Measurements from ENCODE around the gene GPX2.

GPX2 gene

DNA sequence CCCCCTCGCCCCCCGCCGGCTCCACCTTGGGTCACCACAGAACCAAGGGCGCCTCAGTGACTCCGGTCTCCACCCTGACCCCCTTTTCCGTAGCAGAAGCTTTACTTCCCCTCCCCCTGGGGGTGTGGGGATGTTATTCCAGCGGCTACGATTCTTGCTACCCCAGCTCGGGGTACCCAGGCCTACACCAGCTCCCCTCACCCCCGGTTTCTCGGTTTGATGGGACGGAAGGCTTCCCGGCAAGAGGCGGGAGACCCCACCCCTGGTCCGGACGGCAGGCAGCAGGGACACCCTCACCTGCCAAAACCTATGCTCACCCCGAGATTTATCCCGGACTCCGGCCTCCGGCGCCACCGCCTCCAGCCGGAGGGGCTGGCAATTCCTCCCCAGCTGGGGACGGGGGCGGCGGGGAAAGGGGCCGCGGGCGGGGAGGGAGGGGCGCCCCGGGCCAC is 29.0 kb upstream of the GPX2 start:
- Histone ChIP-seq H3K36me3 (ENCODE audit: control insufficient read depth, insufficient read depth, low read length) (no peaks in the 10 kb centered on the region), H3K27me3 (ENCODE audit: control insufficient read depth, insufficient read depth, low read length) (peaks cover 9% of the 10 kb centered on the region), H3K9me3 (ENCODE audit: control insufficient read depth, low read length) (no peaks in the 10 kb centered on the region), H3K4me1 (ENCODE audit: control insufficient read depth, insufficient read depth, low read length) (peaks cover 29% of the 10 kb centered on the region), H3K4me3 (ENCODE audit: low read length) (peak overlapping the region; percentile 46), H3K9ac (ENCODE audit: low read length) (peak overlapping the region; percentile 72)

DNA sequence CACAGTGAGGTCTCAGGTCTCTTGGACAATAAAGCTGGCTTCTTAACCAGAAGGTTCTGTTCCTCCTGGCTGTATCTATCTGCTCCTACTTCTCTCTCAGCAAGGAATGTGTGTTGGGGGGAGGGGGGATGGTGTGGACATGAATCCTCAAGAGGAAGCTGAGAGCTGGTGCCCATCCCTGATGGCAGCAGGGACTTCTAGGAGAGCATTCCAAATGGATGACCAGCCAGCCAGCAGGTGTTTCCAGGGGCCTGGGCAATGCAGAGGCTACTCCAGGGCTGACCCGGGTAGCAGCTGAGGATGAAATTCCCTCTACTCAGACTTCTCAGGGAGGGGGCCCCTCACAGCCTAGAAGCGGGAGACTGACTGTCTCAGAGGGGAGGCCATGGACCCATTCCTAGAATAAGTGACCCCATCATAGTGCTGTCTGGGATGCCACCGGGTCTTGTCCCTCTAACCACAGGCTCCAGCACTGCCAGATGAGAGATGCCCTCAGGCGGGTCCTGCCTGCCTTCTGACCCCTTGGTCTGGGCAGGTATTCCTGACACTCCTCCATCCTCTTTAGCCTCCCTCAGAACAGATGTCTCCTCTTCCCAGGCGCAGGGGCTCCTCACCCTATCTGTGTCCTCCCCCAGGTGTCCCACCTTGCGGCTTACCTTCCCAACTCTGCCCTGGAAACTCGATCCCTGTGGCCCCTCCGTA is 28.4 kb upstream of the GPX2 start:
- Histone ChIP-seq H3K9me3 (ENCODE audit: control insufficient read depth, low read length) (no peaks in the 10 kb centered on the region), H3K27me3 (ENCODE audit: control insufficient read depth, insufficient read depth, low read length) (peaks cover 9% of the 10 kb centered on the region), H3K9ac (ENCODE audit: low read length) (peak overlapping the region; percentile 72), H3K4me1 (ENCODE audit: control insufficient read depth, insufficient read depth, low read length) (peaks cover 29% of the 10 kb centered on the region), H3K36me3 (ENCODE audit: control insufficient read depth, insufficient read depth, low read length) (no peaks in the 10 kb centered on the region), H3K4me3 (ENCODE audit: low read length) (peak overlapping the region; percentile 46)

DNA sequence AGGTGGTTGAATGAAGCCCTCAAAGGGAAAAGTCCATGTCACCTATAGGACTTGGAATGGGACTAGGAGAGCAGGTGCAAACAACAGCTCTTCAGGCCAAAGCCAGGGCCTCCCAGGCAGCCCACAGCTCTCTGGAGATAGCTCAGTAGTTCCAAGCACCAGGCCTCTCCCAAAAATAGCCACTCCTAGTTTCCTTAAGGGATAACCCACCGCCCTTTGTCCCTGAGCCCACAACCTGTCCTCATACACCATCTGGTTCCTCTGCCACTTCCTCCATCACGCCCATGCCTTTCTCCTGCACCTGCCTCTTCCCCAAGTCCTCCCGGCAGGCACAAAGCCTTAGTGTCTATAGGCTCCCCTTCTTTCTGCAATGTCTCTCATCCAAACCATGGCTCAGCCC is 27.5 kb upstream of the GPX2 start:
- Histone ChIP-seq H3K9me3 (ENCODE audit: control insufficient read depth, low read length) (no peaks in the 10 kb centered on the region), H3K36me3 (ENCODE audit: control insufficient read depth, insufficient read depth, low read length) (no peaks in the 10 kb centered on the region), H3K9ac (ENCODE audit: low read length) (no peak overlapping the region), H3K4me1 (ENCODE audit: control insufficient read depth, insufficient read depth, low read length) (peaks cover 29% of the 10 kb centered on the region), H3K4me3 (ENCODE audit: low read length) (no peak overlapping the region), H3K27me3 (ENCODE audit: control insufficient read depth, insufficient read depth, low read length) (peaks cover 9% of the 10 kb centered on the region)

DNA sequence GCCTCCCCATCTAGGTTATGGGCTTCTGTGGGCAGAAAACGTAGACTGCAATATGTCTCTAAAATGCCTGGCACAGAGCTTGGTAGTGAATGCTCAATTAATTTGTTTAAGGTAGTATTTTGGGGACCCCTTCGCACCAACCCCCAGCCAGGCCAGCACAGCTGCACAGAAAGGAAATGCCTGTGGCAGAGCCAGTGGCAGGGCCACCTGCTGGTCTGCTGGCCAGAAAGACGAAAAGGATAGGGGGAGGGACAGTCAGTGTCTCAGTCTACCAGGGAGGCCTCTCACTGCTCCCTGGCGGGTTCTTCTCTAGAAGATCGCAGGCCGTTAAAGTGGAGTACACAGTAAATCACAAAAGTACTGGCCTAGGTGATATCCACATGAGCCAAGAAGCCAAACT is 26.1 kb upstream of the GPX2 start:
- Histone ChIP-seq H3K4me3 (ENCODE audit: low read length) (no peak overlapping the region), H3K4me1 (ENCODE audit: control insufficient read depth, insufficient read depth, low read length) (peaks cover 29% of the 10 kb centered on the region), H3K9me3 (ENCODE audit: control insufficient read depth, low read length) (no peaks in the 10 kb centered on the region), H3K27me3 (ENCODE audit: control insufficient read depth, insufficient read depth, low read length) (peaks cover 9% of the 10 kb centered on the region), H3K36me3 (ENCODE audit: control insufficient read depth, insufficient read depth, low read length) (no peaks in the 10 kb centered on the region), H3K9ac (ENCODE audit: low read length) (no peak overlapping the region)

DNA sequence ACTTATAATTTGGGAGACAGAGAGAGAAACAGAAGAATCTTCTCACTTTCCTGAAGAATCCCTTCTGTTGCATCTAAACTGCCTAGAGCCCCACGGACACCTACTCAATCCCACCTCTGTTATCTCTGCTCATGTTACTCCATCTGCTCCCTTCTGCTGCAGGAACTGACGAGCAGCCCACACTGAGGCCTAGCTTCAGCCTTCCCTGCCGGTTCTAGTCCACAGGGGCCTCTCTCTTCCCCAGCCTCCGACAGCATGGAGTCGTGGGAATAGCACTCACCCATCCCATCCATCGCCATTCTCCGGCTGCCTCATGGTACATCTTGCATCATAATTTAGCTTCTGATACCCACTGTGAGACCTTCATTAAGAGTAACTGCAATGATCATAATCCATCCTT is 25.6 kb upstream of the GPX2 start:
- Histone ChIP-seq H3K27me3 (ENCODE audit: control insufficient read depth, insufficient read depth, low read length) (peaks cover 9% of the 10 kb centered on the region), H3K4me1 (ENCODE audit: control insufficient read depth, insufficient read depth, low read length) (peaks cover 29% of the 10 kb centered on the region), H3K4me3 (ENCODE audit: low read length) (no peak overlapping the region), H3K9ac (ENCODE audit: low read length) (no peak overlapping the region), H3K9me3 (ENCODE audit: control insufficient read depth, low read length) (no peaks in the 10 kb centered on the region), H3K36me3 (ENCODE audit: control insufficient read depth, insufficient read depth, low read length) (no peaks in the 10 kb centered on the region)

DNA sequence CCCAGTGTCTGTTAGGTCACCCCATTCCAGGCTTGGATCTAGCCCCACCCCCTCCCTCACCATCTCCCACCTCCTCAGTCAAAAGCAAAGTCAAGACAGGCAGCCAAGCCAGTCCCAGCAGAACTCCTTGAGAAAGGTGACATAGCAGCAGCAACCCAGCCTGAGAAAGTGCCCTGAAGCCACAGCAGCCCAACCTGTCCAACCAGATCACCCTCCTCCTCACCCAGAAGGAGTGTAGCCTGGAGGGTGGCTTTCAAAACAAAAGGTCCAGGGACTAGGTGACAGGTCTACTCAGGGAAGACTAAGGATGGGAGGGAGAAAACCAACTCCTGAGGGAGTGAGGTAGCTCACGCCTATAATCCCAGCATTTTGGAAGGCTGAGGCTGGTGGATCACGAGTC is 24.4 kb upstream of the GPX2 start:
- peaks cover 3% of the 10 kb centered on the region for H3K27me3 ChIP-seq (ENCODE audit: control insufficient read depth, insufficient read depth, low read length)
- no peaks in the 10 kb centered on the region for H3K9me3 ChIP-seq (ENCODE audit: control insufficient read depth, low read length)
- H3K4me1 ChIP-seq (ENCODE audit: control insufficient read depth, insufficient read depth, low read length) = peaks cover 29% of the 10 kb centered on the region
- H3K36me3 ChIP-seq (ENCODE audit: control insufficient read depth, insufficient read depth, low read length) = no peaks in the 10 kb centered on the region
- H3K4me3 ChIP-seq (ENCODE audit: low read length) = no peak overlapping the region
- no peak overlapping the region for H3K9ac ChIP-seq (ENCODE audit: low read length)

DNA sequence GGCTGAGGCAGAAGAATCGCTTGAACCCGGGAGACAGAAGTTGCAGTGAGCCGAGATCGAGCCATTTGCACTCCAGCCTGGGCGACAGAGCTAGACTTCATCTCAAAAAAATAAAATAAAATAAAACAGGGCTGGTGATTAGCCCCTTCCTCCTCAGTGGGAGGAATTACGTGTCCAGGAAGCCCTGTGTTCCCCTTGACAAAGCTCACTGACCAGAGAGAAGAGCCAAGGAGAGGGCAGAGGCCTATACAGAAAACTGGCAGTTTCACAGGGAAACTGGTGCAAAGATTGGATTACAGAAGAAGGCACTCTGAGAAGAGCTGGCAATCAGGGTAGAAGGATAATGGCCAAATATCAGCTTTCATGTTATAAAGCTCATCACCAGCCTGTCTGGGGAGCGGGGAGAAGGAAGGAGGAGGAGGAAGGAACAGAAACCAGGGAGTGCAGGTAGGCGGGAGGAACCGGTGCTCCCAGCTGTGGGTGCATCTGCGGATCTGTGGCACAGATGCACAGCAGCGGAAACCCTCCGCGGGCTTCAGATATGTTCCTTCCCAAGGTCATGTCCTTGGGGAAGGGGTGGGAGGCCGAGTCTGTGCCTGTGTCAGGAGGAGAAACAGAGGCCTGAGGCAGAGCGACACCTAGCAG is 22.9 kb upstream of the GPX2 start:
- Histone ChIP-seq H3K27me3 (ENCODE audit: control insufficient read depth, insufficient read depth, low read length) (no peaks in the 10 kb centered on the region), H3K9me3 (ENCODE audit: control insufficient read depth, low read length) (no peaks in the 10 kb centered on the region), H3K9ac (ENCODE audit: low read length) (no peak overlapping the region), H3K4me1 (ENCODE audit: control insufficient read depth, insufficient read depth, low read length) (peaks cover 27% of the 10 kb centered on the region), H3K4me3 (ENCODE audit: low read length) (no peak overlapping the region), H3K36me3 (ENCODE audit: control insufficient read depth, insufficient read depth, low read length) (no peaks in the 10 kb centered on the region)

DNA sequence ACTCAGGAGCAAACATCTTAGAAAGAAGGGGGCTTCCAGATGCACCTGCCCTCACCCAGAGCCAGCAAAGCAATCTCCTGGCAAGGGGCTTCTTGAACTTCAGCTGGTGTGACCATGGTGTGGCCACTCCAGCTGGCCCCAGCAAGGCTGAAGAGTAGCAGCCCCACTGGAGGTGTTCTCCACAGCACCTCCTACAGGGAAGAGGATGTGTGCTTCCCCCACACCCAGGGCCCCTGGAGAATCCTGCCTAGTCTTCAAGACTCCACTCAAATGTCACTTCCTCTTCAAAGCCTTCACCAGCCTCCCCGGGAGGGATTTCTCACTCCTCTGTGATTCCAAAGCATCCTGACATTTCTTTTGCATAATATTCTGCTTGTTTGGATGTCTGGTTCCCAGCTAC is 21.1 kb upstream of the GPX2 start:
- Histone ChIP-seq H3K4me1 (ENCODE audit: control insufficient read depth, insufficient read depth, low read length) (peaks cover 30% of the 10 kb centered on the region), H3K4me3 (ENCODE audit: low read length) (no peak overlapping the region), H3K9me3 (ENCODE audit: control insufficient read depth, low read length) (no peaks in the 10 kb centered on the region), H3K9ac (ENCODE audit: low read length) (no peak overlapping the region), H3K36me3 (ENCODE audit: control insufficient read depth, insufficient read depth, low read length) (no peaks in the 10 kb centered on the region), H3K27me3 (ENCODE audit: control insufficient read depth, insufficient read depth, low read length) (no peaks in the 10 kb centered on the region)

DNA sequence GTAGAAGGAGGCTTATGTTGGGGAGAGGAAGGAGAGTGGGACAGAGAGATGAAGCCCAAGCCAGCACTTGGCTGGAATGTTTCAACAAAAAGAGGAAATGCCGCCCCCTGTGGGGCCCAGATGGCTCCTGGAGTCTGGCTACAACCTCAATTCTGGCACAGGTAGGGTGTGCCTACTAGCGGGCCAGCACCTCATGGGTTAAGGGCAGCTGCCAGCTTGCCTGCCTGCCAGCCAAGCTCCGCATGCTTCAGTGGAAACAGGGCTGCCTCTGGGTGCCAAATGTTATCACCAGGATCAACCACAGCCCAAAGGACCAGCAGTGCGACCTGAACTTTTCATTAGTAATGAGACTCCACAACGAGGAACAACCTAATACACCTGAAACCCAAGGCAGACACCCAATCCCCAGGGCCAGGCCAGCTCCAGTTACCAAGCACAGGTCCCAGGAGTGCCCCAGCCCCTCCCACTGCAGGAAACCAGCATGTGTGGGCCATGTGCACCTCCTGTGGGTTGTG is 18.3 kb upstream of the GPX2 start:
- Histone ChIP-seq H3K4me1 (ENCODE audit: control insufficient read depth, insufficient read depth, low read length) (peaks cover 20% of the 10 kb centered on the region), H3K36me3 (ENCODE audit: control insufficient read depth, insufficient read depth, low read length) (no peaks in the 10 kb centered on the region), H3K9me3 (ENCODE audit: control insufficient read depth, low read length) (no peaks in the 10 kb centered on the region), H3K4me3 (ENCODE audit: low read length) (no peak overlapping the region), H3K27me3 (ENCODE audit: control insufficient read depth, insufficient read depth, low read length) (no peaks in the 10 kb centered on the region), H3K9ac (ENCODE audit: low read length) (no peak overlapping the region)

DNA sequence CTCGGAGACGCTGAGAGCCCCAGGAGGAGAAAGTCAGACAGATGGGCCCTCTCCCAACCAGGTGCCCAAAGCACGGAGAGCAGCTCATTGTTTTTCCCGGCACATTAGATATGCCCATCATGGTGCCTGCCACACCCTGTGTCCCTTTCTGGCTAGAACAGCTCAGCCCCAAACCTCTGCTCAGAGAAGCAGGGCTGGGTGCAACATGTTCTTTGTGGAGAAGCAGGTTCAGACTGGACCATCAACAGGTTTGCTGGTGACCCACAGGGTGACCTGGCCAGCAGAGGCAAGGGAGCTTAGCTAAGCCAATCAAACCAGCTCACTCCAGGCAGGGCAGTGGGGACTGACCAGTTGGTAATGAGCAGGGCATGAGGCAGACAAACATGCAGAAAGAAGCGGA is 16.2 kb upstream of the GPX2 start:
- Histone ChIP-seq H3K9ac (ENCODE audit: low read length) (no peak overlapping the region), H3K9me3 (ENCODE audit: control insufficient read depth, low read length) (no peaks in the 10 kb centered on the region), H3K4me1 (ENCODE audit: control insufficient read depth, insufficient read depth, low read length) (peaks cover 20% of the 10 kb centered on the region), H3K36me3 (ENCODE audit: control insufficient read depth, insufficient read depth, low read length) (no peaks in the 10 kb centered on the region), H3K27me3 (ENCODE audit: control insufficient read depth, insufficient read depth, low read length) (no peaks in the 10 kb centered on the region), H3K4me3 (ENCODE audit: low read length) (no peak overlapping the region)

DNA sequence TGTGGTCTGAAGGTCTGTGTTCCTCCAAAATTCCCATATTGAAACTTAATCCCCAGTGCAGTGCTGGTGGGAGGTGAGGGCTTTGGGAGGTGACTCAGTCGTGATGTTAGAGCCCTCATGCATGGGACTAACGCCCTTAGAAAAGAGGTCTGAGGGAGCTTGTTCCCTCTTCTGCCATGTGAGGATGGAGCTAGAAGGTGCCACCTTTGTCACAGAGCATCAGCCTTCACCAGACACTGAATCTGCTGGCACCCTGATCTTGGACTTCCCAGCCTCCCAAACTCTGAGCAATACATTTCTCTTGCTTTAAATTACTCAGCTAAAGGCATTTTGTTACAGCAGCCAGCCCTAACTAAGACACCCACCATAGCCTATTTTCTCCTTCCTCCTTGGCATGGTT is 15.7 kb upstream of the GPX2 start:
- Histone ChIP-seq H3K27me3 (ENCODE audit: control insufficient read depth, insufficient read depth, low read length) (no peaks in the 10 kb centered on the region), H3K9me3 (ENCODE audit: control insufficient read depth, low read length) (no peaks in the 10 kb centered on the region), H3K4me3 (ENCODE audit: low read length) (no peak overlapping the region), H3K36me3 (ENCODE audit: control insufficient read depth, insufficient read depth, low read length) (no peaks in the 10 kb centered on the region), H3K4me1 (ENCODE audit: control insufficient read depth, insufficient read depth, low read length) (peaks cover 20% of the 10 kb centered on the region), H3K9ac (ENCODE audit: low read length) (no peak overlapping the region)

DNA sequence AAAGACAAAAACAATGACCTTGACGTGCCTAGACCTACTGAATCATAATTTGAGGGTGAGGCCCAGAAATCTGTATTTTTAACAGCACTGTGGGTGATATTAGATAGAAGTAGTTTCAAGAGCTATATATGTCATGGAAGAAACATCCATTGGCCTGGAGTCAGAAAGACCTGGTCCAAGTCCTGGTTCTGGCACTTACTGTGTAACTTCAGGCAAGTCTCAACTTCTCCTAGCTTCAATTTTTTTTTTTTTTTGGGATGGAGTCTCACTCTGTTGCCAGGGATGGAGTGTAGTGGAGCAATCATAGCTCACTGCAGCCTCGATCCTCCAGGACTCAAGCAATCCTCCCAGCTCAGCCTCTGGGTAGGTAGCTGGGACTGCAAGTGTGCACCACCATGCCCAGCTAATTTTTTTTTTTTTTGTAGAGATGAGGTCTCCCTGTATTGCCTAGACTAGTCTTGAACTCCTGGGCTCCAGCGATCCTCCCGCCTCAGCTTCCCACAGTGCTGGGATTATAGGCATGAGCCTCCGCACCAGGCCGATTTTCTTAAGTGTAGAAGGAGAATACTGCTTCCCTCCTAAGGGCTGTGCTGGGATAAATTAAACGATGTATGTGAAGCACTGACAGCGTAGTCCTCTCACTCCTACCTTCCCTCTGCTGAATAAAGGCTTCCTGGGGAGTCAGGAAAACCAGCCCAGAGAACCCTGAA is 14.3 kb upstream of the GPX2 start:
- Histone ChIP-seq H3K27me3 (ENCODE audit: control insufficient read depth, insufficient read depth, low read length) (no peaks in the 10 kb centered on the region), H3K9me3 (ENCODE audit: control insufficient read depth, low read length) (no peaks in the 10 kb centered on the region), H3K9ac (ENCODE audit: low read length) (no peak overlapping the region), H3K4me1 (ENCODE audit: control insufficient read depth, insufficient read depth, low read length) (peaks cover 22% of the 10 kb centered on the region), H3K36me3 (ENCODE audit: control insufficient read depth, insufficient read depth, low read length) (no peaks in the 10 kb centered on the region), H3K4me3 (ENCODE audit: low read length) (no peak overlapping the region)

Measured in mucosa of stomach (tissue), 1 donor.